Measurements from ENCODE around the gene PRRC2C.

GRCh38 chr1:171468120-171468750, 17.1 kb upstream of the PRRC2C start:
- TF ChIP-seq EZH2 (IDR thresholded peaks at IDR 0.05; ENCODE audit: low read length, missing control alignments), result no peak
- TF ChIP-seq, protein P1, sequence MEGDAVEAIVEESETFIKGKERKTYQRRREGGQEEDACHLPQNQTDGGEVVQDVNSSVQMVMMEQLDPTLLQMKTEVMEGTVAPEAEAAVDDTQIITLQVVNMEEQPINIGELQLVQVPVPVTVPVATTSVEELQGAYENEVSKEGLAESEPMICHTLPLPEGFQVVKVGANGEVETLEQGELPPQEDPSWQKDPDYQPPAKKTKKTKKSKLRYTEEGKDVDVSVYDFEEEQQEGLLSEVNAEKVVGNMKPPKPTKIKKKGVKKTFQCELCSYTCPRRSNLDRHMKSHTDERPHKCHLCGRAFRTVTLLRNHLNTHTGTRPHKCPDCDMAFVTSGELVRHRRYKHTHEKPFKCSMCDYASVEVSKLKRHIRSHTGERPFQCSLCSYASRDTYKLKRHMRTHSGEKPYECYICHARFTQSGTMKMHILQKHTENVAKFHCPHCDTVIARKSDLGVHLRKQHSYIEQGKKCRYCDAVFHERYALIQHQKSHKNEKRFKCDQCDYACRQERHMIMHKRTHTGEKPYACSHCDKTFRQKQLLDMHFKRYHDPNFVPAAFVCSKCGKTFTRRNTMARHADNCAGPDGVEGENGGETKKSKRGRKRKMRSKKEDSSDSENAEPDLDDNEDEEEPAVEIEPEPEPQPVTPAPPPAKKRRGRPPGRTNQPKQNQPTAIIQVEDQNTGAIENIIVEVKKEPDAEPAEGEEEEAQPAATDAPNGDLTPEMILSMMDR (conservative IDR thresholded peaks at IDR 0.05 in 1 of 2, IDR thresholded peaks at IDR 0.05 in 1 of 2; ENCODE audit: low read depth in 1 of 2, low read length in 2 of 2), result no peak

All from fibroblast of lung (primary cell).